ENCODE measurements around the gene ASPDH.

The ASPDH gene

GRCh38 chr19:50513746-50514345, at the start of gene ASPDH:
TSS of gene ASPDH (minus strand) at chr19:50513913. CDS start at chr19:50513823, 90 bp downstream.
- DNase-seq (ENCODE audit: low read depth in 2 of 2), result no peak

DNA sequence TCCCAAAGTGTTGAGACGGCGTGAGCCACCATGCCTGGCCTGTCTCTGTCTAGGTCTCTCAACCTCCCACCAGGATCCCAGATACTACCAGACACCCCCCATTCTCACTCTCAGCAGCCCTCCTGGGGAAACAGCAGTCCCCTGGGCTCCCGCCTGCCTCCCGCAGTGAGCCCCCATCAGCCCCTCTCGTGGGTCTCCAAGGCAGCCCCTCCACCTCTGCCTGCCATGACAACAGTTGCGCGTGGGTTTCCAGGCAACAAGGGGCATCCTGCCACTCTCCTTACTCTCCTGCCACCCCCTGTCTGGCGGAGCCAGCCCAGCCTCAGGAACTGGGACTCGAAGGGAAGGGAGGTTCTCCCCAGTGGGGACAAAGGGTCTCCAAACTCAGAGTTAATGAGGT, 49.3 kb upstream of the ASPDH start:
- DNase-seq (ENCODE audit: low read depth in 2 of 2), result no peak

DNA sequence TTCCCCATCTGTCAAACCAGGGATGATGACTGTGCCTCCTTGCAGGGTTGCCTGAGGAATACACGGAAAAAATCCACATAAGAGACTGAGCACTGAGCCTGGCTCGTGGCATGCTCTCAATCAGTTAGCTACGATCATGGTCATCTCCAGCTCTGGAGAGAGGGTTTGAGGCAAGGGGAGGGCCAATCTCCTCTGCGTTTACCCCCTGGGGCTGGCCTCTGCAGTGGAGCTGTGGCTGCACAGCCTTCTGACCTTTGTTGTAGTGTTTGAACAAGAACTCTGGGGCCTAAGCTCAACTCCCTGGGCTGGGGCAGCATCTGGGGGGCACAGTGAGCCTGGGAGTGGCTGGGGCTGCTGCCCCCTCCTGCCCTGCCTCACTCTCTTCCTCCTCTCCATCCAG, 48.6 kb upstream of the ASPDH start:
- DNase-seq (ENCODE audit: low read depth in 2 of 2), result no peak

DNA sequence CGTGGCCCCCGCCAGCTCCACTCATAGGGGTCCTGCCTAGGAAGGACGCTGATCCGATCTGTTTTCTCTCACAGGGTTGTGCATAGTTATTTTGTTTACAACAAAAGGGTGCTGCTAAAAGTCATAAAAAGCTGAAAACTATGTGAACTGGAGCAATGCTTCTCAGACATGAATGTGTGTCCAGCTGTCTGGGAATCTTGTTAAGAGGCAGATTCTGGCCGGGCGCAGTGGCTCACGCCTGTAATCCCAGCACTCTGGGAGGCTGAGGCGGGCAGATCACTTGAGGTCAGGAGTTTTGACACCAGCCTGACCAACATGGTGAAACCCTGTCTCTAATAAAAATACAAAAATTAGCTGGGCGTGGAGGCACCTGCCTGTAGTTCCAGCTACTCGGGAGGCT, 45.9 kb upstream of the ASPDH start:
- DNase-seq (ENCODE audit: low read depth in 2 of 2), result no peak

- no peak for DNase-seq (ENCODE audit: low read depth in 2 of 2)
Measured at GRCh38 chr19:50558449-50558848, 44.7 kb upstream of the ASPDH start.

GRCh38 chr19:50558039-50558438, 44.3 kb upstream of the ASPDH start:
- DNase-seq (ENCODE audit: low read depth in 2 of 2), result no peak

DNA sequence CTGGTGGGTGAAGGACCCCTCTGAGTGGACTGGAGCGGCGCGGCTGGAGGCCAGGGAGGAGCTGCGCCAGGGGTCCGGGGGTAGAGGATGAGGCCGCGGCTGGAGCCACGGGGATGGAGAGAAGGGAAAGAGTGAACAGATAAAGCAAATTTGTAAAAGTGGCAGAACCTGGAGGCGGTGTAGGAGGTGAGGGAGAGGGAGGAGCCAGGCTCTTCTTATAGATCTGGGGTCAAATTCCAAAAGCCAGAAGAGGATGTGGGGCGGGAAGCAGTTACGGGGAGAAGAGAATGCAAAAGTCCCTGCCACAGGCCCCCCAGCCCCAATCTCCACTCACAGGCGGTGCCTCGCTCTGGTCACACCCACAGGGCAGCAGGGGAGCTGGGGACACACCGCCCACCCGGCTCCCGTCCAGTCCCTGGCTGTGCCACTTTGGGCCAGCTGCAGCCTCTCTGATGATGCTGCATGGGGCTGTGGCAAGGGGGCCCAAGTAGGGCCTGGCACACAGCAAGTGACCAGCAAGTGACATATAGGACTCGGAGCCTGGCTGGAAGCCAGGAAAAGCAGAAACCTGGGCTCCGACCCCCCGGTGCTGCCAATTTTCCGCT, 43.4 kb upstream of the ASPDH start:
- no peak for DNase-seq (ENCODE audit: low read depth in 2 of 2)

GRCh38 chr19:50556282-50557008, 42.7 kb upstream of the ASPDH start:
- peak; percentile 23 to 38 for DNase-seq (ENCODE audit: low read depth in 2 of 2)

DNA sequence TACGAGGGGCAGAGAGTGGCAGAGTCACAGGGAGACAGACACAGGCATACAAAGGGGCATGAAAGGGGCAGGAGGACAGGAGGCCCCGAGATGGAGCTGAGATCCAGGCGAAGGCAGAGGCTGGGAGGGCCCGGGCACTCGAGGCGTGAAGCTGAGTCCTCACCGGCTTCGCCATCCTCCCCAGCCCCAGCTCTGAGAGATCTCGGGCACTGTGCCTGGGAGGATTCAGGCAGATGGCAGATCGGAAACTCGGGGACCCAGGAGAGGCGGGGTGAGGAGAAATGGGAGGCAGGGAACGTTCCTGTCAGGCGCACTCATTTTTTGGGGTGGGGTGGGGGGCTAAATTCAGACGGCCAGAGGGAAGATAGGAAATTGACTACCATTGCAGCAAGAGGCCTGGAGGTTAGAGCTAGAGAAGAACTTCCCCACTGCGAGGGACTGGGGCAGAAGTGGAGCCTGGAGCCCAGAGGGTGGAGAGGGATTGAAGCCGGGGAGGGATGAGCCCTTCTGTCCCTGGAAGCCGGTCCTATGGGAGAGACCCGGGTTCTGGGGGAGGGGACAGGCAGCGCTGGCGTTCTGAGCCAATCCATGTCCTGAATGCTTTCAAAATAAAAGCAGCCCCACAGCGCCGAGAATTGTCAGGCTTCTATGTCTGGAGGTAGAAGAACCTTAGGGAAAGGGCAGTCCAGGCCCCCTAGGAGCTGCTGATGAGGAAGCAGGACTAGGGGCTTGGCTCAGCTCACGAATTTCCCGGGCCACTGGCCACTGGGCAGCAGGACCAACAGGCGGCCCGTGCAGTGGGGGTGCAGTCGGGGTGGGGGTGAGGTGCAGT, 42.0 kb upstream of the ASPDH start:
- DNase-seq (ENCODE audit: low read depth in 2 of 2), result no peak

DNA sequence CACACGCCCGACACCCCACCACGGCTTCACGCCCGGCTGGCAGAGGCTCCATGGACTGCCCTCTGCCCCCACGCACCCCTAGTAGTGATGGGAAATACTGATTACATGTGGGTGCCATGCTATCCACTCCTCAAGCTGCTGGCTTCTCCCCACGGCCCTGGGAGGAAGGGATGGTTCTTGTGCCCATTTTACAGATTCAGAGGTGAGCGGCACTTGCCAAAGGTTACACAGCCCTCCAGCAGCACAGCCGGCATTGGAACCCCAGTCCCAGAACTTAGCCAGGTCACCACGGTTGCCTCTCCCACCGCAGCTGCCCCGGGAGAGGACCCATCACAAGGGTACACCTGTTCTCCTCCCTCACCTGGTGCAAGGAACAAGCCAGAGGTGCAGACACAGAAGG, 41.3 kb upstream of the ASPDH start:
- DNase-seq (ENCODE audit: low read depth in 2 of 2), result no peak

DNA sequence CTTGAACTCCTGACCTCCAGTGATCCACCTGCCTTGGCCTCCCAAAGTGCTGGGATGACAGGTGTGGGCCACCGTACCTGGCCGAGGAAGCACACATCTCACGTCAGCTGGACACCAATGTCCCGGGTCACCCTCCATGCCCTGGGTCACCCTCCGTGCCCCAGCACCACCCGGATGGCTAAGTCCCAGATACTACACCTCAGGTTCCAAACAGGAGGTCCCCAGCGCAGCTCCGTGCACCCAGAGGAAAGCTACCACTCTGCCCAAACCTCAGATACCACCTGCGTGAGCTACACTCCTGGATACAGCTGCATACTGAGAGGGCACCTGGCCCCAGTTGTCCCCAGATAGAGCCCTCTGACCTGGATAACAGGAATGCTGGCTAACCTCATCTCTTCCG, 40.5 kb upstream of the ASPDH start:
- no peak for DNase-seq (ENCODE audit: low read depth in 2 of 2)

DNA sequence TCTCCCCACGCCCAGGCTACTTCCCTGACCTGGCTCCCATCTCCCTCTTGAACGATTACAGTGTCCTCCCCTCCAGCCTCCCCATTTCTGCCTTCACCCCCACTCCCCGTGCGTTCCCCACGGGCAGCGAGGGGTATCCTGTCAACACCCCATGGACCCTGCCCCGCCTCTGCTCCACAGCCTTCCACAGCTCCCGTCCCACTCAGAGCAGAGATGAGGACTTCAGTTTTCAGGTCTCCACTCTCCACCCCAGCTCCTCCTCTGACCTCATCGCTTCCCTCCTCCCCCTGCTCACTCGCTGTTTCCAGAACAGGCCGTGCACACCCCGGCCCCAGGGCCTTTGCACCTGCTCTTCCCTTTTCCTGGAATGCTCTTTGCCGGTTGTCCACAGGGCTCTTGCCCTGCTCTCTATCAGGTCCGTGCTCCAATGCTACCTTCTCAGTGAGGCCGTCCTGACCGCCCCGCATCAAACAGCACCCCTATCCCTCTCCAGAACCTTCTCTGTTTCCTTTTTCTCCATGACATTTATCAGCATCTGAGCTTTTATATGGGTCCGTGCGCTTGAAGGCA, 39.5 kb upstream of the ASPDH start:
- DNase-seq (ENCODE audit: low read depth in 2 of 2), result no peak

GRCh38 chr19:50552540-50552939, 38.8 kb upstream of the ASPDH start:
- no peak for DNase-seq (ENCODE audit: low read depth in 2 of 2)

DNA sequence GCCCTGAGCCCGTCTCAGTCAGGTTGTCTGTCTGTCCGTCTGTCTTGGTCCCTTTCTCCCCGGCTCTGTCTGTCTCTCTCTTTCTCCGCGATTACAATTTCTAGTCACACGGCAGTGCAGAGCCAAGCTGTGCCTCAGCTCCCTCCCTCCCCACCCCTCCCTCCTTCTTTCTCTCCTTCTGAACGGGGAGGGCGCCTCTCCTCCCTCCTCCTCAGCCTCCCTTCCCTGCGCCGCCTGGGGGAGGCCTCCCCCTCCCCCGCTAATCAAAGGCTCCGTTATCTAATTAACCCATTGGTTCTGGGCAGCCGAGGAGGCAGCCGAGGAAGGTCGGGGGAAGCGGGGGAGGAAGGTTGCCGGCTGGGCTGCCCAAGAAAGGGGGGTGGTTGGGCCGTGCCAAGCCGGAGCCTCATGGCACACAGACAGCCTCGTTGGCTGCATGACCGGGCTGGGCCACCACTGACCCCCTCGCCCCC, 38.0 kb upstream of the ASPDH start:
- DNase-seq (ENCODE audit: low read depth in 2 of 2), result no peak

DNA sequence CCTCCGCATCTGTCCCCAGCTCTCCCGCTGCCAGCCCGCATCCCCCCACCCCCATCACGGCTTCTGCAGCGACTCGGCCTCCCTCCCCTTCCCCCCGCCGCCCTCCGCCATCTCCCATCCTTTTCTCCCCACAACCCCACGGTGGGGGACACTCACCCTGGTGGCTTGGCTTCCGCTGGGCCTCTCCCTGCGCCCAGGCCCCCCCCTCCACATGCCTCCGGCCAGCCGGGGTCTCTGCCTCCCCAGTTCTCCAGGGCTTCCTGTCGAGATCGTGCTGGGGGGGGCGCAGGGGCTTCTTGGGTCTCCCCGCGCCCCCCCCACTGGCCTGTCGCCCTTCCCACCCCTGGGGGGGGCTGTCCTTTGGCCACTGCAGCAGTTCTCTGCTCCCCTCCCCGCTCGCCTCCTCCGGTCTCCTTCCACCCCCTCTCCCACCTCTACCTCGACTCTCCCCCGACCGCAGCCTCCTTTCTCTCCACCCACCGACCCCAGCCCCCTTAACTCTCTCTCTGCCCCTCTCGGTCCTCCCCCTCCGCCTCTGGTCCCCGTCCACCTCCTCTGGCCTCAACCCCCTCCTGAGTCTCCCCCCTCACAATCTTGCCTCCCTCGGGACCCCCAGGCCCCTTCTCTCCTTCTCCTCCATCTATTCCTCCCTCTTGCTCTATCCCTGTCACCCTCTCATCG, 37.5 kb upstream of the ASPDH start:
- no peak for DNase-seq (ENCODE audit: low read depth in 2 of 2)

DNA sequence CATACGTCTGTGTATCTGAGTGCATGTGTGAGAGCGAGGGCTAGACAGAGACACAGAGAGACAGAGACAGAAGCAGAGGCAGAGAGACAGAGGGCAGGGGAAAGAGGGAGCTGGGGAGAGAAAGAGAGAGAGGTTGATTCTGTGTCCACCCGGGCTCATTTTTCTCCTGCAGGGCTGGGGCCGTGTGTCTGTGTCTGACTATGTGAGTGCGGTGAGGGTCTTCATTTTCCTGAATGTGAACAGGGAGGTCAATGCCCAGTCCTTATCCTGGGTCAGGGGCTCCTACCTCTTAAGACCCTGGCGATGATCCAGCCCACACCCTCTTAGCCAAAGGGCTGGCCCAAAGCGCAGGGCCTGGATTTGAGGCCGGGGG, 36.9 kb upstream of the ASPDH start:
- DNase-seq (ENCODE audit: low read depth in 2 of 2), result no peak

DNA sequence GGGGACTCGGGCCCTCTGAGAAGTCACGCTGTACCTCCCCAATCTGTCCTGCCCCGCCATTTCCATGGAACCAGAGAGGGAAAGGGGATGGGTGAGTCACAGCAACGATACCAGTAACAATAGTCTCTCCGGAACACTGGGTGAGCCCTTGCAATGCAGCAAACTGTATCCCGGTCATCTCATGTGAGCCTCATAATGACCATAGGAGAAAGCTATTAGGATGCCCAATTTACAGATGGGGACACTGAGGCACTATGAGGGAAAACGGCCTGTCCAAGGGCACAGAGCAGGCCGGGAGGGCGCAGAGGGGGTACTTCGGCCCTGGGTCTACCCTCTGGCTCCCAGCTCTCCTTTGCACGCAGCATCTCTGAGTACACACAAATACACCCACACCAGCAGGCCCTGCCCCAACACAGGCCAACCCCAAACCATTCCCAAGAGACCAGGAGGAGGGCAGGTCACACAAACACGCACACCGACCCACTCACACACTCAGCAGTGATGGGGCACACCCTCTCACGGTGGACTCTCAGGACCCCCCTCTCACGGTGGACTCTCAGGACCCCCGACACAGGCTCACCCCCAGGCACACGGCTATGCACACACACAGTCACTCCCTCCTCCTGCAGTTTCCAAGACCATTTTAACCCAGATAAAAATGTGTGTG, 36.3 kb upstream of the ASPDH start:
- no peak for DNase-seq (ENCODE audit: low read depth in 2 of 2)

DNA sequence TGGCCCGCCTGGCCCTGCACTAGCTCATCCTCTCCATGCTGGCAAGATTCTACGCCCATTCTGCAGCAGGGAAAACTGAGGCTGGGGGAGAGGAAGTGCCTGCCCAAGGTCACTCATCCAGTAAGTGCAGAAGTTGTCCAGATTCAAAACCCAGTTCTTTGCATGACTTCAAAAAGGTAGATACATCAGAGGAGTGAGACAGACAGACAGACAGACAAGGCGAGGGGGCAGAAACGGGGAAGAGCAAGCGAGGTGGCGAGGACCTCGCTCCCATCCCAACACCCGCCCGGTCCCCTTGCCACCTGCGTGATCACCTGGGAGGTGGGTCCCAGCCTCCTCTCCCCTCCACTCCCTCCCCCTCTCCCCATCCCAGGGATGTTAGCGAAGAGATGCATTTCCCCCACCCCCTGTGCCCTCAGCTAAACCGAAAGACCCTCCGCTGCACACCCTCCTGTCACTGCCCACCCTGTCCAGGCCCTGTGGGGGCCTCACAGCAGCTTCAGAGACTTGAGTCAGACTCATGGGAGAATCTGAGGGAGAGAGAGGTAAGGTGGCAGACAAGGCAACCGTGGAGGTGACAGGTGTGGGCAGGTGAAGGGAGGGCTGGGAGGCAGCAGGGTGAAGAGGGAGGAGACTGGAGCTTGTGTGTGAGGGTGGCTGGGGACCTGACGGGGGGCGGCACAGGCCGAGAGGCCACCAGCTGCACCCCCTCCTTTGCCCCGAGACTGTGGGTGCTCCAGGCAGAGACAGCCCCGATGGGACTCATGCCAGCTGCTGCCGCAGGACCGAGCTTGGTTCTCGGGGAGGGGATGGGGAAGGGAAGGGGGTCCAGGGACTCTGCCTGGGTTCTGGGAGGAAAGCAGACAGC, 35.6 kb upstream of the ASPDH start:
- no peak for DNase-seq (ENCODE audit: low read depth in 2 of 2)

GRCh38 chr19:50548191-50549058, 34.7 kb upstream of the ASPDH start:
- no peak for DNase-seq (ENCODE audit: low read depth in 2 of 2)
